HepG2 (cell line): Measurements from ENCODE around the gene MYO18A. TPM values are rescaled to one million over a fixed set of nuclear protein-coding genes. Genes with fewer than 3 reads are reported as not detected.
A peak's percentile ranks its signal among the peaks of the same experiment; 100 is the strongest.
"Not testable (repeated sequence)": the region's sequence is repeated elsewhere in the genome, so short reads cannot be mapped to it uniquely, and the experiment has no call there.

Source experiments
- ATAC-seq: fragments of 200-7000 bp; cut with Tn5 transposase; 3 replicates; pipeline ENCODE4 v1.9.1; 2020; ENCODE audit warnings: mild to moderate bottlenecking, moderate library complexity
- BruUV-seq: library from RNA; stranded (reverse); fragments of 400-500 nt; replicated peaks from 2 replicates; lab custom pipeline; 2021; lab: Mats Ljungman, UMichigan
- CTCF ChIA-PET: fragments of 300-600 bp; formaldehyde crosslinking; extraction: SDS; loops from one replicate; lab custom pipeline; 2021; ENCODE audit warnings: low total read pairs, inconsistent platforms, low intra/inter-chr PET ratio; lab: Yijun Ruan, JAX
- POLR2A ChIA-PET: fragments of 350-600 bp; sonication (Branson Sonifier 250); formaldehyde crosslinking; loops from one replicate; lab custom pipeline; 2020; ENCODE audit warnings: antibody characterized with exemption, inconsistent platforms; lab: Yijun Ruan, JAX
- DNase-seq: peaks from one replicate; pipeline ENCODE4 v3.0.0-alpha.2; 2015; ENCODE audit warnings: low spot score
- FAIRE-seq: peaks from 3 replicates; lab custom pipeline; 2011; peaks lifted over from hg19 to GRCh38; lab: Jason Lieb, UNC
- H2AFZ ChIP-seq: one replicate; pipeline ENCODE4 v1.6.1; 2011; ENCODE audit warnings: low read length, inconsistent platforms
- H3K27ac ChIP-seq: fragments of 300-600 bp; 3 replicates; pipeline ENCODE4 v1.8.0; 2011; ENCODE audit warnings: mixed run types, mild to moderate bottlenecking, mixed read lengths, low read length, inconsistent platforms; ENCODE audit not compliant: insufficient read depth; ENCODE audit errors: extremely low read length
- H3K27me3 ChIP-seq, 2 experiments: fragments of 200-600 bp in 1 of 2; 2 replicates in 1 of 2; 3 replicates in 1 of 2; pipeline versions ENCODE4 v1.6.0 to v1.8.0; 2011; ENCODE audit warnings: low read length in 2 of 2, mild to moderate bottlenecking in 2 of 2, moderate library complexity in 2 of 2, inconsistent platforms in 1 of 2; ENCODE audit not compliant: insufficient read depth in 2 of 2, control insufficient read depth in 1 of 2
- H3K36me3 ChIP-seq, 2 experiments: fragments of 200-600 bp in 1 of 2; replicated peaks in 1 of 2; 2 replicates in 1 of 2; 3 replicates in 1 of 2; pipeline versions ENCODE4 v1.5.1 to v1.8.0; 2011; ENCODE audit warnings: low read length in 2 of 2, inconsistent platforms in 1 of 2; ENCODE audit not compliant: insufficient read depth in 2 of 2, control insufficient read depth in 1 of 2
- H3K4me1 ChIP-seq: 2 replicates; pipeline ENCODE4 v1.5.1; 2012; ENCODE audit warnings: low read length, inconsistent platforms; ENCODE audit not compliant: insufficient read depth
- H3K4me2 ChIP-seq: 2 replicates; pipeline ENCODE4 v1.6.0; 2011; ENCODE audit warnings: low read depth, low read length, inconsistent platforms
- H3K4me3 ChIP-seq, 3 experiments: fragments of 200-600 bp in 1 of 3; sonication (generic), shearing (Covaris generic) in 1 of 3; replicated peaks in 1 of 3; 2 replicates each; pipeline ENCODE4 v1.5.1; 2011 to 2016; ENCODE audit warnings: low read length in 3 of 3, inconsistent platforms in 2 of 3, low read depth in 2 of 3, mild to moderate bottlenecking in 2 of 3, control low read depth in 1 of 3, mixed read lengths in 1 of 3; ENCODE audit not compliant: insufficient read depth in 1 of 3
- H3K79me2 ChIP-seq: one replicate; pipeline ENCODE4 v1.6.1; 2011; ENCODE audit warnings: low read length, inconsistent platforms; ENCODE audit not compliant: insufficient read depth
- H3K9ac ChIP-seq: 2 replicates; pipeline ENCODE4 v1.6.0; 2011; ENCODE audit warnings: mild to moderate bottlenecking, low read depth, low read length, inconsistent platforms; ENCODE audit not compliant: insufficient read depth
- H3K9me3 ChIP-seq: 2 replicates; pipeline ENCODE4 v1.5.1; 2012; ENCODE audit warnings: mild to moderate bottlenecking, low read length
- H4K20me1 ChIP-seq: 2 replicates; pipeline ENCODE4 v1.6.0; 2011; ENCODE audit warnings: inconsistent platforms, mild to moderate bottlenecking, low read length, moderate library complexity; ENCODE audit not compliant: insufficient read depth
- FOSL2 ChIP-seq: sonication (generic); formaldehyde crosslinking; IDR thresholded peaks from 2 replicates; pipeline ENCODE4 v1.4.0; 2020; ENCODE audit warnings: missing genetic modification reagents
- HNF4G ChIP-seq, 2 experiments: sonication (generic) in 1 of 2; formaldehyde crosslinking in 1 of 2; IDR thresholded peaks; 2 replicates each; pipeline versions ENCODE4 v1.4.0 to v1.6.1; 2011 to 2020; ENCODE audit warnings: borderline replicate concordance in 2 of 2, low read depth in 2 of 2, mild to moderate bottlenecking in 2 of 2, low read length in 1 of 2, missing genetic modification reagents in 1 of 2, moderate library complexity in 1 of 2
- NR2F1 ChIP-seq, 2 experiments: fragments of 450-650 bp in 1 of 2; formaldehyde crosslinking in 1 of 2; IDR thresholded peaks; 2 replicates each; pipeline versions ENCODE4 v1.5.0 to v1.6.1; 2016 to 2020; ENCODE audit warnings: mild to moderate bottlenecking in 1 of 2, missing compliant biosample characterization in 1 of 2, missing genetic modification reagents in 1 of 2, moderate library complexity in 1 of 2
- PHF21A ChIP-seq: sonication (generic); formaldehyde crosslinking; IDR thresholded peaks from 2 replicates; pipeline ENCODE4 v1.5.0; 2020; ENCODE audit warnings: mild to moderate bottlenecking, missing genetic modification reagents
- PITX1 ChIP-seq: sonication (generic); formaldehyde crosslinking; IDR thresholded peaks from 2 replicates; pipeline ENCODE4 v1.5.1; 2020; ENCODE audit warnings: mild to moderate bottlenecking, missing genetic modification reagents
- THAP9 ChIP-seq: sonication (generic); formaldehyde crosslinking; IDR thresholded peaks from 2 replicates; pipeline ENCODE4; 2020; ENCODE audit warnings: missing genetic modification reagents, mild to moderate bottlenecking, borderline replicate concordance
- ZFP91 ChIP-seq: sonication (generic); formaldehyde crosslinking; IDR thresholded peaks from 2 replicates; pipeline ENCODE4 v1.9.0; 2022; ENCODE audit warnings: missing genetic modification reagents, mild to moderate bottlenecking, borderline replicate concordance
- ZNF263 ChIP-seq: sonication (generic); formaldehyde crosslinking; IDR thresholded peaks from 2 replicates; pipeline ENCODE4 v1.4.0; 2020; ENCODE audit warnings: missing genetic modification reagents
- ZNF460 ChIP-seq: sonication (generic); formaldehyde crosslinking; IDR thresholded peaks from 2 replicates; pipeline ENCODE4 v1.5.1; 2020; ENCODE audit warnings: missing genetic modification reagents, mild to moderate bottlenecking, borderline replicate concordance
- ZNF709 ChIP-seq: sonication (generic); formaldehyde crosslinking; IDR thresholded peaks from 2 replicates; pipeline ENCODE4 v1.5.0; 2020; ENCODE audit warnings: mild to moderate bottlenecking, missing genetic modification reagents
- WGBS: methylation state at CpG from one replicate; pipeline ENCODE4 v1.1.6; 2017; ENCODE audit warnings: low lambda C conversion rate; 5-methylcytosine and 5-hydroxymethylcytosine counted together
- in situ Hi-C: cut with HindIII; loops from 2 replicates; pipeline ENCODE4 v1.10.0; 2017; ENCODE audit warnings: low pct_unique_long_range_greater_than_20kb; ENCODE audit not compliant: extremely low pct_ligation_motif_present
- intact Hi-C: fragments of 100-400 bp; cut with micrococcal nuclease; formaldehyde crosslinking; loops from one replicate; pipeline ENCODE4 v1.10.0; 2022; ENCODE audit not compliant: unreplicated experiment
- polyA plus RNA-seq, 8 experiments: library from polyadenylated mRNA; depleted of rRNA in 3 of 8; stranded (reverse) in 7 of 8; unstranded in 1 of 8; fragments of >200 nt; fragmentation: Illumina TruSeq in 4 of 8; extraction: Trizol in 4 of 8; gene quantifications; 2 replicates each; pipeline versions ENCODE4 v1.2.1 to v1.2.3, GENCODE V29; 2011 to 2016; ENCODE audit warnings: low read depth in 4 of 8, missing spikeins in 1 of 8, mixed read lengths in 1 of 8; ENCODE audit not compliant: insufficient read depth in 1 of 8
- total RNA-seq, 5 experiments: library from RNA; depleted of rRNA; stranded (reverse); fragments of >200 nt; fragmentation: Illumina TruSeq; extraction: Trizol; gene quantifications; 2 replicates each; pipeline ENCODE4 v1.2.3, GENCODE V29; 2016; ENCODE audit warnings: low read depth in 1 of 5

The MYO18A gene
- total and polyA plus RNA-seq, 2 of the 13 experiments (the other 11 are each of a cell fraction or from before 2014, with no cell fraction given) = 16.8 to 24.8 TPM

GRCh38 chr17:29147682-29148081 lies 32.5 kb downstream of the MYO18A start (continued):
- no peak for TF ChIP-seq THAP9 (CRISPR knock-in tag)
- 0 out of 2 replicates have a peak, but pooled peaks have one; percentile 29 for TF ChIP-seq PHF21A (CRISPR knock-in tag)
- TF ChIP-seq ZNF263 (CRISPR knock-in tag) = no peak
- TF ChIP-seq ZNF709 (CRISPR knock-in tag) = no peak
- TF ChIP-seq HNF4G (IDR thresholded peaks at IDR 0.05; ENCODE audit: borderline replicate concordance, low read depth, low read length) = no peak
- TF ChIP-seq HNF4G (CRISPR knock-in tag; IDR thresholded peaks at IDR 0.05; ENCODE audit: borderline replicate concordance, low read depth) = no peak
- TF ChIP-seq PITX1 (CRISPR knock-in tag) = 0 out of 2 replicates have a peak, but pooled peaks have one; percentile 21

- peaks cover 76% of the 10 kb centered on the region for H3K4me1 ChIP-seq
- not testable (repeated sequence) for FAIRE-seq, ATAC-seq, BruUV-seq, H3K4me3 ChIP-seq, H3K9me3 ChIP-seq, DNase-seq, H3K27me3 ChIP-seq, H2AFZ ChIP-seq
- in situ Hi-C loops (loop anchor here (5.0 kb wide), 2 partner anchors 35 to 70 kb away; partner anchors contain the start of gene MYO18A), intact Hi-C loops (loop anchor here (10.0 kb wide), 1 partner anchor 62 kb away; no protein-coding TSS in a partner anchor)
- peaks cover 35% of the 10 kb centered on the region for H4K20me1 ChIP-seq
- CTCF ChIA-PET = interaction anchor here (4.6 kb wide), 1 partner anchor 33 kb away, joined by 40 read pairs; the partner anchor contains the start of gene MYO18A
- H3K9ac ChIP-seq = 0 out of 2 replicates have a peak overlapping the region, but pooled peaks have one; percentile 5
- H3K4me2 ChIP-seq = peak overlapping the region; percentile 81; the same call in 1 of the 2 replicates
- 0 out of 2 replicates have a peak, but pooled peaks have one; percentile 19 for TF ChIP-seq ZFP91 (CRISPR knock-in tag)
- TF ChIP-seq ZNF460 (CRISPR knock-in tag) = peak; percentile 78
- TF ChIP-seq NR2F1 (CRISPR knock-in tag; IDR thresholded peaks at IDR 0.05) = 0 out of 4 replicates have a peak, but pooled peaks of 1 of the 2 experiments have one; percentile 5
- TF ChIP-seq FOSL2 (CRISPR knock-in tag) = peak; percentile 77
- H3K27ac ChIP-seq = peak overlapping the region; percentile 64
- peaks cover 46% of the 10 kb centered on the region for H3K79me2 ChIP-seq
- WGBS = 96% methylated on average over 2 of the region's 2 CpGs
- POLR2A ChIA-PET = interaction anchor here (0.6 to 21.6 kb wide), 5 partner anchors 22 to 147 kb away, joined by 3 to 618 read pairs (median 5); partner anchors contain the start of genes MYO18A and NUFIP2
- peaks cover 4 to 21% of the 10 kb centered on the region in 2 experiments; a peak in 4 of 5 replicates for H3K36me3 ChIP-seq
Measured at GRCh38 chr17:29147228-29147627, 33.0 kb downstream of the MYO18A start.
